HEK293 (cell line): ENCODE data around the gene TRIP10.

Experiments used
- EGR2 ChIP-seq: fragments of 450-650 bp; formaldehyde crosslinking; IDR thresholded peaks from 2 replicates; pipeline ENCODE4 v1.5.1; 2016; ENCODE audit warnings: low read depth, missing biosample characterization, missing genetic modification characterization
- MZF1 ChIP-seq: fragments of 450-650 bp; formaldehyde crosslinking; IDR thresholded peaks from 2 replicates; pipeline ENCODE4 v1.5.1; 2017; ENCODE audit warnings: missing biosample characterization, missing genetic modification characterization, borderline replicate concordance
- SALL2 ChIP-seq: fragments of 450-650 bp; formaldehyde crosslinking; IDR thresholded peaks from 2 replicates; pipeline ENCODE4 v1.5.0; 2017; ENCODE audit warnings: missing biosample characterization, mild to moderate bottlenecking, missing genetic modification characterization, borderline replicate concordance
- YY1 ChIP-seq: fragments of 450-650 bp; formaldehyde crosslinking; IDR thresholded peaks from 2 replicates; pipeline ENCODE4 v1.5.1; 2018; ENCODE audit warnings: missing biosample characterization, missing genetic modification characterization
- ZBTB7A ChIP-seq: fragments of 450-650 bp; formaldehyde crosslinking; IDR thresholded peaks from 2 replicates; pipeline ENCODE4 v1.5.1; 2016; ENCODE audit warnings: low read depth, missing biosample characterization, missing genetic modification characterization
- ZNF174 ChIP-seq: fragments of 450-650 bp; formaldehyde crosslinking; IDR thresholded peaks from 2 replicates; pipeline ENCODE4 v1.5.0; 2017; ENCODE audit warnings: missing biosample characterization, mild to moderate bottlenecking, missing genetic modification characterization
- ZNF335 ChIP-seq: fragments of 450-650 bp; formaldehyde crosslinking; conservative IDR thresholded peaks from 2 replicates; pipeline ENCODE4 v1.5.1; 2016; ENCODE audit warnings: missing biosample characterization, missing genetic modification characterization
- ZNF366 ChIP-seq: fragments of 450-650 bp; formaldehyde crosslinking; conservative IDR thresholded peaks from 2 replicates; pipeline ENCODE4 v1.5.1; 2016; ENCODE audit warnings: missing biosample characterization, missing genetic modification characterization
- ZNF596 ChIP-seq: fragments of 450-650 bp; IDR thresholded peaks from 2 replicates; pipeline ENCODE4 v1.5.0; 2018; ENCODE audit warnings: missing biosample characterization, mild to moderate bottlenecking, missing genetic modification characterization, moderate library complexity
- TF ChIP-seq, protein P1 (sequence below): fragments of 450-650 bp; formaldehyde crosslinking; IDR thresholded peaks from 2 replicates; pipeline ENCODE4 v1.5.1; 2016; ENCODE audit warnings: missing biosample characterization, missing genetic modification characterization
- TF ChIP-seq, protein P2 (sequence below): fragments of 450-650 bp; formaldehyde crosslinking; IDR thresholded peaks from 2 replicates; pipeline ENCODE4 v1.5.1; 2016; ENCODE audit warnings: missing biosample characterization, missing genetic modification characterization
- TF ChIP-seq, protein P3 (sequence below): fragments of 450-650 bp; formaldehyde crosslinking; IDR thresholded peaks from 2 replicates; pipeline ENCODE4 v1.5.1; 2016; ENCODE audit warnings: missing biosample characterization, missing genetic modification characterization

DNA sequence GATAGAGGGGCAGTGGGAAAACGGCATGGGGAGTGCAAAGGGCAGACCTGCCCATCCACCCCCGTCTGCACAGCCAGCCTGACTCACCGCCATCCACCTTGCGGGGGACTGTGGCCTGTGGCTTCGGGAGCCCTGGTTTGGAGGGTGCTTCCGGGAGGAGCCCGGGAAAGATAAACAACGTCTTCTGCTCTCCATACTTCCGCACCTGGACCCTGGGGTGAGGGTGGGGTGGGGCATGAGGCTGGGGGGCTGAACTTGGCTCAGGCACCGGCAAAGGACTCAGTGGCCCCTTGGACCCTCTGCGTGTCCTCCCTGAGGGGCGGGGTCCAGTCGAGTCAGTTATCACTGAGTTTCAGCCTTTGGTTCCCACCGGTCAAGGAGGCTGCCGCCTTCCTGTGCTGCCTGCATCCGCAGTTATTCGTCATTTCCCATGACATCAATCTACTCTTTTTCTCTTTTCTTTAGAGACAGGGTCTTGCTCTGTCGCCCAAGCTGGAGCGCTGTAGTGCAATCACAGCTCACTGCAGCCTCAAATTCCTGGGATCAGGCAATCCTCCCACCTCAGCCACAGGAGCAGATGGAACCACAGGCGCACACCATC, 5.3 kb upstream of the TRIP10 start:
- TF ChIP-seq SALL2 (tag by site-specific recombination) (no peak), MZF1 (tag by site-specific recombination) (no peak), EGR2 (tag by site-specific recombination) (no peak), YY1 (no peak), ZNF335 (tag by site-specific recombination) (no peak), ZNF366 (tag by site-specific recombination) (no peak), ZNF596 (tag by site-specific recombination) (no peak), ZBTB7A (tag by site-specific recombination) (no peak), ZNF174 (no peak)
- TF ChIP-seq, protein P1, sequence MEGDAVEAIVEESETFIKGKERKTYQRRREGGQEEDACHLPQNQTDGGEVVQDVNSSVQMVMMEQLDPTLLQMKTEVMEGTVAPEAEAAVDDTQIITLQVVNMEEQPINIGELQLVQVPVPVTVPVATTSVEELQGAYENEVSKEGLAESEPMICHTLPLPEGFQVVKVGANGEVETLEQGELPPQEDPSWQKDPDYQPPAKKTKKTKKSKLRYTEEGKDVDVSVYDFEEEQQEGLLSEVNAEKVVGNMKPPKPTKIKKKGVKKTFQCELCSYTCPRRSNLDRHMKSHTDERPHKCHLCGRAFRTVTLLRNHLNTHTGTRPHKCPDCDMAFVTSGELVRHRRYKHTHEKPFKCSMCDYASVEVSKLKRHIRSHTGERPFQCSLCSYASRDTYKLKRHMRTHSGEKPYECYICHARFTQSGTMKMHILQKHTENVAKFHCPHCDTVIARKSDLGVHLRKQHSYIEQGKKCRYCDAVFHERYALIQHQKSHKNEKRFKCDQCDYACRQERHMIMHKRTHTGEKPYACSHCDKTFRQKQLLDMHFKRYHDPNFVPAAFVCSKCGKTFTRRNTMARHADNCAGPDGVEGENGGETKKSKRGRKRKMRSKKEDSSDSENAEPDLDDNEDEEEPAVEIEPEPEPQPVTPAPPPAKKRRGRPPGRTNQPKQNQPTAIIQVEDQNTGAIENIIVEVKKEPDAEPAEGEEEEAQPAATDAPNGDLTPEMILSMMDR (tag by site-specific recombination) = no peak
- TF ChIP-seq, protein P2, sequence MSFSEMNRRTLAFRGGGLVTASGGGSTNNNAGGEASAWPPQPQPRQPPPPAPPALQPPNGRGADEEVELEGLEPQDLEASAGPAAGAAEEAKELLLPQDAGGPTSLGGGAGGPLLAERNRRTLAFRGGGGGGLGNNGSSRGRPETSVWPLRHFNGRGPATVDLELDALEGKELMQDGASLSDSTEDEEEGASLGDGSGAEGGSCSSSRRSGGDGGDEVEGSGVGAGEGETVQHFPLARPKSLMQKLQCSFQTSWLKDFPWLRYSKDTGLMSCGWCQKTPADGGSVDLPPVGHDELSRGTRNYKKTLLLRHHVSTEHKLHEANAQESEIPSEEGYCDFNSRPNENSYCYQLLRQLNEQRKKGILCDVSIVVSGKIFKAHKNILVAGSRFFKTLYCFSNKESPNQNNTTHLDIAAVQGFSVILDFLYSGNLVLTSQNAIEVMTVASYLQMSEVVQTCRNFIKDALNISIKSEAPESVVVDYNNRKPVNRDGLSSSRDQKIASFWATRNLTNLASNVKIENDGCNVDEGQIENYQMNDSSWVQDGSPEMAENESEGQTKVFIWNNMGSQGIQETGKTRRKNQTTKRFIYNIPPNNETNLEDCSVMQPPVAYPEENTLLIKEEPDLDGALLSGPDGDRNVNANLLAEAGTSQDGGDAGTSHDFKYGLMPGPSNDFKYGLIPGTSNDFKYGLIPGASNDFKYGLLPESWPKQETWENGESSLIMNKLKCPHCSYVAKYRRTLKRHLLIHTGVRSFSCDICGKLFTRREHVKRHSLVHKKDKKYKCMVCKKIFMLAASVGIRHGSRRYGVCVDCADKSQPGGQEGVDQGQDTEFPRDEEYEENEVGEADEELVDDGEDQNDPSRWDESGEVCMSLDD = no peak
- TF ChIP-seq, protein P3, sequence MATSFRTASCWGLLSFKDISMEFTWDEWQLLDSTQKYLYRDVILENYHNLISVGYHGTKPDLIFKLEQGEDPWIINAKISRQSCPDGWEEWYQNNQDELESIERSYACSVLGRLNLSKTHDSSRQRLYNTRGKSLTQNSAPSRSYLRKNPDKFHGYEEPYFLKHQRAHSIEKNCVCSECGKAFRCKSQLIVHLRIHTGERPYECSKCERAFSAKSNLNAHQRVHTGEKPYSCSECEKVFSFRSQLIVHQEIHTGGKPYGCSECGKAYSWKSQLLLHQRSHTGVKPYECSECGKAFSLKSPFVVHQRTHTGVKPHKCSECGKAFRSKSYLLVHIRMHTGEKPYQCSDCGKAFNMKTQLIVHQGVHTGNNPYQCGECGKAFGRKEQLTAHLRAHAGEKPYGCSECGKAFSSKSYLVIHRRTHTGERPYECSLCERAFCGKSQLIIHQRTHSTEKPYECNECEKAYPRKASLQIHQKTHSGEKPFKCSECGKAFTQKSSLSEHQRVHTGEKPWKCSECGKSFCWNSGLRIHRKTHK (tag by site-specific recombination) = no peak
